ENCODE measurements around the gene KRTAP5-5.
"Not testable (repeated sequence)": the region's sequence is repeated elsewhere in the genome, so short reads cannot be mapped to it uniquely, and the experiment has no call there.

KRTAP5-5 gene

GRCh38 chr11:1629326-1630185, at the start of gene KRTAP5-5:
TSS of gene KRTAP5-5 (plus strand) at chr11:1629775. CDS start at chr11:1629841, 66 bp downstream.
- DNase-seq = no peak

GRCh38 chr11:1581976-1582375, 47.6 kb upstream of the KRTAP5-5 start:
- no peak for DNase-seq

GRCh38 chr11:1582909-1583308, 46.7 kb upstream of the KRTAP5-5 start:
- not testable (repeated sequence) for DNase-seq

DNA sequence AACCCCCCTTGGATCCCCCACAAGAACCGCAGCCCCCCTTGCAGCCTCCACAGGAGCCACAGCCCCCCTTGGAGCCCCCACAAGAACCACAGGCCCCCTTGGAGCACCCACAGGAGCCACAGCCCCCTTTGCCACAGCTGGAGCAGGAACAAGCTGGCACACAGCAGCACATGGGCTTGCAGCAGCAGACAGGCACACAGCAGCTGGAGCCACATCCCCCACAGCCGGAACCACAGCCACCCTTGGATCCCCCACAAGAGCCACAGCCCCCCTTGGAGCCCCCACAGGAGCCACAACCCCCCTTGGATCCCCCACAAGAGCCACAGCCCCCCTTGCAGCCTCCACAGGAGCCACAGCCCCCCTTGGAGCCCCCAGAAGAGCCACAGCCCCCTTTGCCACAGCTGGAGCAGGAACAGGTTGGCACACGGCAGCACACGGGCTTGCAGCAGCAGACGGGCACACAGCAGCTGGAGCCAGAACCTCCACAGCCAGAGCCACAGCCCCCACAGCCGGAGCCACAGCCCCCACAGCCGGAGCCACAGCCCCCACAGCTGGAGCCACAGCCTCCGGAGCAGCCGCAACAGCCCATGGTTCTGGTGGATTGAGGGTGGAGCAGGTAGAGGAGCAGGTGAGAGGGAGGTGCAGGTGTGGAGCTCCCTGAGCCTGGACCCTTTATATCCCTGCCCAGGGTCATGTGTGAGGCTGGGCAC, 44.8 kb upstream of the KRTAP5-5 start, which contains the start of gene KRTAP5-1:
Gene KRTAP5-1 (minus strand): TSS at position 623 of the 710 bp plus-strand sequence. CDS start 34 bp downstream, at position 589.
- DNase-seq = not testable (repeated sequence)

DNA sequence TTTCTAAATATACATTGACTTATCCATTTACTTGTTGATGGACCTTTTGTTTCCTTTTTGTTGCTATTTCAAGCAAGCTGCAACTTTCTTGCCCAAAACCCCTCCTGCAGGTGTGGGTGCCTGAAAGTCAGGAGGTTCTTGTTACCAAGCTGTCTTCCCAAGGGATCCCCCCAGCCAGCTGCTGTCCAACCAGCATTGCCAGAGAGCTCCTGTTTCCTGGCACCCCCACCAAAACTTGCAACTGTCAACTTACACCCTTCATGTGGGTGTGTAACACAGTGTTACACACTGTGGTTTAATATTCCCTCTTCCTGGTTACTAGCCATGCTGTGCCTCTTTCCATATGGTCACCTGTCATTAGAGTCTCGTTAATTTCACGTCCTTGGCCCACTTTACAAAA, 42.9 kb upstream of the KRTAP5-5 start:
- DNase-seq = no peak

DNA sequence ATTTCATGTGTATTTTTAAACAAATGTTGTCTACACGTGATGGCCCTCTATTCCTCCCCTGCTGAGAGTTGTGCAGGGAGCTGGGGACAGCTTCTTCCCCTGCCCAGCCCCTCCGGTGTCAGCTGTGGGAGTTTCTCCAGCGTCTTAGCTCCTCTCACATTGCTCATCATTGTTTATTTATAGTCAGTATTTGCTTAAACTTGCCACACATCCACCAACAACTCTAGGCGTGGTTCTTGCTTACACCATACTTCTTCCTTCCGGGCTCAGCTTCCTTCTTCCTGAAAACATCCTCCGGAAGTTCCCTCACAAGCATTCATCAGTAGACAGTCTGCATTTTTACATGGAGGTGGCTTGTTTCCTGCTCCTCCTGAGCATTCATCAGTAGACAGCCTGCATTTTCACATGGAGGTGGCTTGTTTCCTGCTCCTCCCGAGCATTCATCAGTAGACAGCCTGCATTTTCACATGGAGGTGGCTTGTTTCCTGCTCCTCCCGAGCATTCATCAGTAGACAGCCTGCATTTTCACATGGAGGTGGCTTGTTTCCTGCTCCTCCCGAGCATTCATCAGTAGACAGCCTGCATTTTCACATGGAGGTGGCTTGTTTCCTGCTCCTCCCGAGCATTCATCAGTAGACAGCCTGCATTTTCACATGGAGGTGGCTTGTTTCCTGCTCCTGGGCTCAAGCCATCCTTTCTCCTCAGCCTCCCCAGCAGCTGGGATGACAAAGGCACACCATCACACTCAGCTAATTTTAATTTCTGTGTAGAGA, 40.2 kb upstream of the KRTAP5-5 start:
- DNase-seq = not testable (repeated sequence)

DNA sequence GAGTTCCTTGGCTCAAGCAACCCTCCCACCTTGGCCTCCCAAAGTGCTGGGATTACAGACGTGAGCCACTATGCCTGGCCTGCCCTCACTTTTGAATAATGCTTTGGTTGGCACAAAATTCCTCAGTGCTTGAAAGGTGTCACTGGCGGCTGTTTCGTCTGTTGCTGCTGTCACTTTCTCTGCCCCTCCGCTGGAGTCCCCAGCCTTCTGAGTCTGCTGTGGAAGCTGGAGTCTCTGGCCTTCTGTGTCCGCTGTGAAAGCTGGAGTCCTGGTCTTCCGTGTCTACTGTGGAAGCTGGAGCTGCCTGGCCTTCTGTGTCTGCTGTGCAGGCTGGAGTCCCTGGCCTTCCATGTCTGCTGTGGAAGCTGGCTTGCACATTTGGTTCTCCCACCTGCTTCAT, 39.6 kb upstream of the KRTAP5-5 start:
- no peak for DNase-seq

GRCh38 chr11:1592628-1593027, 36.9 kb upstream of the KRTAP5-5 start:
- no peak for DNase-seq

GRCh38 chr11:1595994-1596575, 33.5 kb upstream of the KRTAP5-5 start:
- not testable (repeated sequence) for DNase-seq

DNA sequence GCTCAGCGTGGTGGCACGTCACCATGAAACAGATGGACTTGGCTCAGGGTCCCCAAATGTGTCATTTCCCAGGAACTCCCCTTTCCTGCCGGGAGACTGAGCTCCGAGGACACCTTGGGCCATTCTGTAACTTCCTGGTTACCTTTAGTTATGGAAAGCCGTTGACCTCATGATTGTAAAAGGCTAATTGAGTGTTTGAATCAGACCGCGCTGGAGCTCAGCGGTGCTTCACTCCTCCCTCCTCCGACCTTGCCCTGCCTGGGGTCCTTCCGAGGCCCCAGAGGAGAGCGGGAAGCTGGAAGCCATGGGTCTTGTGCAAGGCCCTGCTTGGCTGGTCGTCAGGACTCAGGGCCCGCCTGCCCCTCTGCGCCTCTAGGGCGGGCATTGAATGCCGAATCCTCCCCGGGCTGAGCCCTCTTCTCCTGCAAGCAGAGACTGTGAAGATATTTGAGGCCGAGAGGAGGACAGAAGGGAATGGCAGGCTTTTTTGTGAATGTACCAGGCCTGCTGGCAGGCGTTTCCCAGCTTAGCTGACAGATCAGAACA, 32.9 kb upstream of the KRTAP5-5 start:
- DNase-seq = not testable (repeated sequence)

DNA sequence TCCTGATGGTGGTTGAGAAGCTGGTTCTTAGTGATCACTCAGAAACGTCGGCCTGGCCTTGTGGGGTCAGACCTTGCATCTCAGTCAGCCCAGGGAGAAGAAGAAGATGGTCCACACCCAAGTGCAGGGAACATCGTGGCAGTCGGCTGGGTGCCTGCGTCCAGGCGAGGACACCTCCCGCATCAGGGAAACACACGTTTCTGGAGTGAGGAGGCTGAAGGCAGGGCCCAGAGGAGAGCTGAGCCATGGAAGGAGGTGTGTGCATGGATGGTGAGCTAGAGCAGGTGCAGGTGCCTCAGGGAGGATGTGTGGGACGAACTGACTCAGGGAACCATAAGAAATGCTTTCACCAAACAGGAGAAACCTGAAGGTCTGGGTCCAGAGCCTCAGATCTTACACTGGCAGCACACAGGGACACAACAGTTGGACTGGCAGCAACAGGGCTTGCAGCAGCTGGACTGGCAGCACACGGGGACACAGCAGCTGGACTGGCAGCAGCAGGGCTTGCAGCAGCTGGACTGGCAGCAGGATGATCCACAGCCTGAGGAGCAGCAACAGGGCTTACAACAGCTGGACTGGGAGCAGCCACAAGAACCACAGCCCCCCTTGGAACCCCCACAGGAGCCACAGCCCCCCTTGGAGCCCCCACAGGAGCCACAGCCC, 32.1 kb upstream of the KRTAP5-5 start:
- DNase-seq = no peak

DNA sequence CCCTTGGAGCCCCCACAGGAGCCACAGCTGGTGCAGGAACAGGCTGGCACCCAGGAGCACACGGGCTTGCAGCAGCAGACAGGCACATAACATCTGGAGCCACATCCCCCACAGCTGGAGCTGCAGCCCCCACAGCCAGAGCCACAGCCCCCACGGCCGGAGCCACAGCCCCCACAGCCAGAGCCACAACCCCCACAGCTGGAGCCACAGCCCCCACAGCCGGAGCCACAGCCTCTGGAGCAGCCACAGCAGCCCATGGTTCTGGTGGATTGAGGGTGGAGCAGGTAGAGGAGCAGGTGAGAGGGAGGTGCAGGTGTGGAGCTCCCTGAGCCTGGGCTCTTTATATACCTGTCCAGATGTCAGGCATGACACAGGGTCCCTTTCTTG, 31.6 kb upstream of the KRTAP5-5 start, which contains the start of gene KRTAP5-2:
Gene KRTAP5-2 (minus strand): TSS at position 301 of the 387 bp plus-strand sequence. CDS start 44 bp downstream, at position 257.
- DNase-seq = no peak

- not testable (repeated sequence) for DNase-seq
These were observed 31.2 kb upstream of the KRTAP5-5 start for GRCh38 chr11:1598406-1598805.

DNA sequence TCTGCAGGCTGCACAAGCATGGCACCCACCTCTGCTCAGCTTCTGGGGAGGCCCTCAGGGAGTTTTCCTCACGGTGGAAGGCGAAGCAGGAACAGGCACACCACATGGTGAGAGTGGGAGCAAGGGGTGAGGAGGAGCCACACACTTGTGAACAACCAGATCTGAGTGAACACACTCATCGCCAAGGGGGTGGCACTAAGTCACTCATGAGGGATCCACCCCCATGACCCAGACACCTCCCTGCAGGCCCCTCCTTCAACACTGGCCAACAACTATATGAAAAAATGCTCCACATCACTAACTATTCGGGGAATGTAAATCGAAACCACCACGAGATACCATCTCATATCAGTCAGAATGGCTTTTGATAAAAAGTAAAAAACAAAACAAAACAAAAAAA, 30.8 kb upstream of the KRTAP5-5 start:
- no peak for DNase-seq

GRCh38 chr11:1600626-1601025, 28.9 kb upstream of the KRTAP5-5 start:
- DNase-seq = no peak

DNA sequence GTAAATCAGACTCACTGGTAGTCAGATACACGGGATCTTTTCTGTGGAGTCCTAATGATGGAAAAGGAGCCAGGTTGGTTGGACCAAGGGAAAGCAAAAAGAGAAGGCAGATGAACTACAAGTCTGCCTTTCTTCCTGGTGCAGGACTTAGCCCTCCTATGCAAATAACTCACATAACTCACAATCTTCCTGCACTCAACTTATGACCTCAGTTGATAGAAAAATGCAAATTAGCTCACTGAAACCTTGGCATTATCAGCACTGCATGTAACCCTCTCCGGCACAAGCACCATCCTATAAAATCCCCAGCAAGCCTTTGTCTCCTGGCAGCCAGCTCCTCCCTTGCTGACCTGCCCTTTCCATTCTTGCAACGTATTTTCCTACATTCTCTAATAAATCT, 27.9 kb upstream of the KRTAP5-5 start:
- DNase-seq = not testable (repeated sequence)

DNA sequence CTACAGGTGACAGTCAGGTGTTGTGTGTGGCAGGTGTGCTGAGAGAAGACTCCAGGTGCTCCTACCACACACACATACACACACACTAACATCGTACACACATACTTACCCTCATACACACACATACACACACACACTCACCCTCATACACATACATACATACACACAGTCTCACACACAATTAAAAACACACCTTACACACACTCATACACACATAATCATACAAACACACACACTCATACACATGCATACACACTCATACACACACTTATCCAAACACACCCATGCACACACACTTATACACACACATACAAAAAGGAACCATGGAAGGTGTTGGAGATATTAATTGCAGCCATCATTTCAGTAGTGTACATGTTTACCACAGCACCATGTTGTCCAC, 25.9 kb upstream of the KRTAP5-5 start:
- no peak for DNase-seq

GRCh38 chr11:1604181-1604580, 25.4 kb upstream of the KRTAP5-5 start:
- DNase-seq = no peak

DNA sequence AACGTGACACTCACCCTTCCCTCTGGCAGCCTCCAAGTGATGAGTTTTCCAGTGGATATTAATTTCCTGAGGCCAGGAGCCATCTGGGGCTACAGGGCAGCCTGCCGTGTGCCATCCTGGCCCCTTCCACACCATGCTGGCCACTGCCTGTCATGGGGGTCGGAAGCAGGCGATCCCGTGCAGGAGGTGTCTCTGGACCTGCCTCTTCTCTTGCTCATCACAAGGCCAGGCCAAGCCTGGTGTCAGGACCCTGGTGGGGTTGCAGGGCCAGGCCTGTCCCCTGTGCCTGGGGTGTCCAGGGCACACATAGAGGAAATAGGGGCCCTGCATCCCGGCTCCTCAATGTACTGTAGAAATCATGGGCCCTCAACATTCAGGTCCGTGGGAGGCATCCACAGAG, 24.9 kb upstream of the KRTAP5-5 start:
- DNase-seq = no peak

GRCh38 chr11:1605923-1606322, 23.7 kb upstream of the KRTAP5-5 start:
- DNase-seq = not testable (repeated sequence)

- not testable (repeated sequence) for DNase-seq
These were observed 22.3 kb upstream of the KRTAP5-5 start for GRCh38 chr11:1607156-1607845.
